Activated CD8-positive, alpha-beta memory T cell treated with anti-CD3 and anti-CD28 coated beads for 24 hours (primary cell): ENCODE measurements around the gene FHL2.

ENCODE experiments used
- DNase-seq: peaks from one replicate; pipeline ENCODE4 v3.0.0-alpha.2; 2020

FHL2 gene

DNA sequence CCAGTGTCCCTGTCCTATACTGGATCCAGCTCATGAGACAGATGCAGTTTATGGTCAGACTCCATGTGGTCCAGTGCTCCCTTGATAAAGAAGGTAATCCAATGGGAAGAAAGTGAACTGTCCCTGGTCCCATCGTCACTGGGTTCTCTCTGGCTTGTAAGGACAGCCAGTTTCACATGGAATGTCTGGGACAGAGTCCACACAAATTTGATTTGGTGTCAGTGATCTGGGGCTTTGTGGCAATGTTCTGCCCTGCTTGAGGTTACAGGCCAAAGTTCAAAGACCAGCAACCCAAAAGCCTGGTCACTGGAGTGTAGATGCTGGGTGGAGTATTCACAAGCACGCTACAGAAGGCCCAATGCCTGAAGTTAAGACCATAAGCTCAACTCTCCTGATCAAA, 22.2 kb upstream of the FHL2 start:
- no peak for DNase-seq

DNA sequence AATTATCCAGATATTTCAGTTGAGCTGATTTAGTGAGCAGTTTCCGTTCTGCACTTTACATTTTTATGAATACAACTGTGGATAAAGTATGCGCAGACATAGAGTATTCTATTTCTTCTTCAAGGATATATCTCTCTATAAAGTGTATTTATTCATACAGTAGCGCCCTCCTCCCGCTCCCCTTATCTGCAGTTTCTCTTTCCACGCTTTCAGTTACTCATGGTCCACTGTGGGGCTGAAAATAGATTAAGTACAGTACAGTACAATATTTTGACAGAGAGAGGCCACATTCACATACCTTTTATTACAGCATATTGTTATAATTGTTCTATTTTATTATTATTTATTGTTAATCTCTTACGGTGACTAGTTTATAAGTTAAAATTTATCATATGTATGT, 19.7 kb upstream of the FHL2 start:
- DNase-seq: no peak

- no peak for DNase-seq
Measured at GRCh38 chr2:105417857-105418436, 19.1 kb upstream of the FHL2 start.

- DNase-seq: no peak
Measured at GRCh38 chr2:105416156-105416555, 17.3 kb upstream of the FHL2 start.

DNA sequence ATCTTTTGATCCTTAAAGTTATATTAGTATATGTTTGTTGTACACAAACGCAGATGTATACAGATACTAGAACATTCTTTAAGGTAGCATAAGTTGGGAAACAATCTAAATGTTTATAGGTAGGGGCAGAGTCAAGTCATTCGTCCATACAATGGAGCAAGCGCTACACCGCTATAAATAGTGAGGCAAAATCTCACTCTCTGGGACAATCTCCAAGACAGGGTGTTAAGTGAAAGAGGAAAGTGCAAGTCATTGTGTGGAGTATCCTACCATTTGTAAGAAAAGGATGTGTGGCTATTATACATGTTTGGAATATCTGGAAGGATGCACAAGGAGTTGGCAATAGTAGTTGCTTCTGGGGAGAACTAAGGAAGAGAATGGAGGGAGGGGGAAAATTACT, 16.2 kb upstream of the FHL2 start:
- DNase-seq: no peak

DNA sequence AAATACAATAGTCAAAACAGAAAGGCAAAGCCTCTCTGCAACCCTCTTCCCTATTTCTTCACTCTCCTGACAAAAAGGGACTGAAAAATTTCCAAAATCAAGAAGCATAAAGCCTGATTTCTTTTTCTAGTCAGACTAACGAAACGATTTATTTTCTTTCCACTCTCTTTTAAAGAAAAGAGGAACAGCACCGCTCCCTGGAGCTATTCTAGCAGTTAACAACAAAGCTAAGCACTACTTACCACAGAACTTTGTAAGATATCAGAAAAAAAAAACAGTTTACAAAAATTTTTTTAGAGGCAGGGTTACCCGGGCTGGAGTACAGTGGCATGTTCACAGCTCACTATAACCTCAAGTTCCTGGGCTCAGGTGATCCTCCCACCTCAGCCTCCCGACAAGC, 14.4 kb upstream of the FHL2 start:
- DNase-seq: no peak

- no peak for DNase-seq
Measured at GRCh38 chr2:105412584-105412983, 13.7 kb upstream of the FHL2 start.

DNA sequence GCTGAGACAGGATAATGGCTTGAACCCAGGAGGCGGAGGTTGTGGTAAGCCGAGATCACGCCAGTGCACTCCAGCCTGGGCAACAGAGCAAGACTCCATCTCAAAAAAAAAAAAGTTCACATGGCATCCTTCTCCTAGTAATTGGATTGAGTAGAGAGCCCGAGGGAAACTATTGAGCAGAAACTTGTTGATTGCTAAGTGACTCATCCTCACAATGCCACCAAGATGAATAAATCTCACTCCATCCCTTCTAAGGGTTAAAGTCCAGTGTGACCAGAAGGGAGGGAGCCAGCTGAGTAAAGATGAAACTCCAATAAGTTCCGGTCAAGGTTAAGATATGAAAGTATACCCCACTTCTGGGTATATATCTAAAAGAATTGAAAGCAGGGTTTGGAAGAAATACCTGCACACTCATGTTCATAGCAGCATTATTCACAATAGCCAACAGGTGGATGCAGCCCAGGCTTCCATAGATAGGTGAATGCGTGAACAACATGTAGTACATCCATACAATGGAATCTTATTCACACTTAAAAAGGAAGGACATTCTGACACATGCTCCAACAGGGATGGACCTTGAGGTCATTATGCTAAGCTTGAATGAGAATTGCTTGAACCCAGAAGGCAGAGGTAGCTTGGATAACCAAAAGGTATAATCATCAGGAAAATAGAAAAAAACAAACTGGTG, 13.0 kb upstream of the FHL2 start:
- DNase-seq: no peak

GRCh38 chr2:105410554-105410953, 11.7 kb upstream of the FHL2 start:
- DNase-seq: no peak

DNA sequence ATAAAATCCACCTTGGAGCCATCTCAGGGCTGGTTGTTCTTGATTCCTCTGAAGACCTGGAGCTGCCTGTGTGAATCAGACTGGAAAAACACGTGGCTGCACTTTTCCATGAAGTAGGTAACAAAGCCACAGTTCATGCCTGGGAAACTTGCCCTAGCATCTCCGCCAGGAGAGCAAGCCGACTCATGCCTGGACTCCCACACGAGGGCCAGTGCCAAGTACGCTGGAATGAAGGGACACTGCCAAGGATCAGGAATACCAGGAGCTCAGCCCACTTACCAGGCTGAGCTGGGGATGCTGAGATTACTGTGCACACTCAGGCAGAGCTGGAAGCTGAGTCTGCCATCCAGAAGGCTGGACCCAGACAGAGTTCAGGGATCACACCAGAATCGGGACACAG, 10.9 kb upstream of the FHL2 start:
- DNase-seq: no peak

DNA sequence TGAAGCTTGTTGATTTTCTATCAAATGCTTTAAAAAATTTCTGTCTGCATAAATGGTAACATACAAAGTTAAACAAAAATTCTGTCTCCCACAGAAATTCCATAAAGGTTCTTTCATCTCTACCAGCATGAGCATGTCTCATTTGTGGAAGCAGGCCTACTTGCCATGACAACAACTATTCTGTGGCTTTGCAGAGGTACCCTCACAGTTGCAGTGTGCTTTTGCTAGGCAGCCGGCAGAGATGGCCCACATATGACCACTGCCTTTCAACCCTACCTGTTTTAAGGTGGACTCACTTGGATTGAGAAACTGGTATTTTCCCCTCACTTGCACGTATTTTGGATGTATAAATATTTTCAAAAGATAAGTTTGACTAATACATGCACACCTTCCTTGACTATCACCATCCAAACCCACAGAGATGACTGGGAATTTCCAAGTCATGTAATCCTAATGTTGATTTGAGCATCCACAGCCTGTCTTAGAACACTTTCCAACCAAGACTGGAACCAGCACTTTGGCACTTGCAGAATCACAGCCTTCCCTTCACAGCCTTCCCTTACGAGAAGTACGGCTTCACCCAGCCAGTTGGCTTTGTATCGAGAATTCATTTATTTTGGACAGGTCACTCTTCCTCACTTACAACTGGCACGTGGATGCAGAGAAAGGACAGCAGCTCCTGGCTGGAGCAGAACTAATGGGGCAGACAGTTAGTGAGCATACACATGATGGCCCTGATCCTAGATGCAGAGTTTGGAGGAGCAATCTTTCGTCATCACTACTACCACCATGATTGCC, 9.3 kb upstream of the FHL2 start:
- DNase-seq: no peak

DNA sequence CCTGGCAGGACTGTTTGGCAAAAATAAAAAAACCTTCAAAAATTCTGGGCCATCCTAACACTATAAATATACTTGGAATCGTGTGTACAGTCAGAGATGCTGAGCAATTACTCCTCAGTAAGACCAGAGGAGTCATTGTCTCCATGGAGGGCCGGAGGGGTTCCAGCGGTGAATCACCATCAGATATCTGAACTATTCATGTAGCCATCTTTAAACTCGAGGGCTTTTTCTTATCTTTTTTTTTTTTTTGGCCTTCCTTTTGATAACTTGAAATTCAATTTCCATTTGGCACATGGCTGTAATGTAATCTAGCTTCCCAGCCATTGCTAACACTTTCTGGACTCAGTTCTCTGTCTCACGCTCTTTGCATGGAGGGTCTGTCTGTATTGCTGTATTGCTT, 7.4 kb upstream of the FHL2 start:
- DNase-seq: no peak

GRCh38 chr2:105405291-105405690, 6.4 kb upstream of the FHL2 start:
- DNase-seq: no peak

DNA sequence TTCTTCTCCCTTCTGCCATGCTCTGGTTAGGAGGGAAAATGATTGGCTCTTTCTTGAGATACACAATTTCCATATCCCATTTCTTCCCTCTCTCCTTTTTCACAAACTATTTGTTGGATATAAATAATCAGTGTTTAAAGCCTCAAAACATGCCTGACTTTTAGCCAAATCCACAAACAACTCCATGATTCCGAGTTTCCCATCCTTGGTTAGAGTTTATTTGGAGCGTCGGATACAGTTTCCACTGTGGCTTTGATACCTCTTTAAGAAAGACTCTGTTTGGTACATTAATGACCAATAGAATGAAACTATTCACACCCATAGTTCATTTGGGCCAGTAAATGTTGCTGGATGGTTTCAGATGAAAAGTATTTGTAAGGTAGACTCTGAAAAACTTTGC, 5.9 kb upstream of the FHL2 start:
- DNase-seq: no peak

DNA sequence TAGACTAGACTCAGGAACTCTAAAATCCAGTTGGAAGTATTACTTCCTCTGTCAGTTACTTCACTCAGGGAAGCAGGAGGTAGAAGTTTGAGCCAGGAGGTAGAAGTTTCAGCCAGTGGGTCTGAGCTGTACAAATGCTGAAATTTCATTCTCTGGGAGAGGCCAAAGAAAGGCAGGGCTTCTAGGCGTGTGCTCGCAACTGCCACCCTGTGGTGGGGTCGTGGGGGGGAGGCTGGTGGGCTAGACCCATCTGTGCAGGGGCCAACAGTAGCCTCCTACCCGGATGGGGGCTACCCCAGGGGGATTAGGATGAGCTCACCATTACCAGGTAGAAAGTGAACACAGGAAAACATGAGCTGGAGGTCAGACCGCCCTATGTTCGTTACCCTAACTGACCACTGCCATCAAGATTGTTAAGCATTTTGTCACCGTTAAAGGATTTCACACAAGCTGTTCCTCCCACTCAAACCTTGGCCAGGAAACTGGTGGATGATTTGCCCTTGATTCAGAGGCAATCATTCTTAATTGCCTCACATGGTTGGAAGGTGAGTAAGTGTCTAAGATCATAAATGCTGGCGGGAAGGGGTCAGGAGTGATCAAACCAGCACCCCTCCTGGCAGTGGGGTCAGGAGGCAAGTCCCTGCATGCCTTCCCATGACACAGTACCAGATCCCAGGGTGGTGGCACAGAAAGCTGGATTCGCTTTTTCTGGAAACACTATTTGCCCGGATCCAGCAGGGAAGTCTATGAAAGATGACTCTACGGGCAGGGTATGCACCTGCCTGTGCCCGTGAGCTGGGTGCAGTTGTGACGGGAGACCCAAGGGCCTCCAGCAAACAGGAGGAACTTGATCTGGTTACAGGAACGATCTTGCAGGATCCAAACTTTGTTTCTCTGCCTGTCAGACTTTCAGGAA, 5.2 kb upstream of the FHL2 start:
- no peak for DNase-seq

- DNase-seq: no peak
Measured at GRCh38 chr2:105403241-105403782, 4.5 kb upstream of the FHL2 start.

GRCh38 chr2:105402809-105403208, 4.0 kb upstream of the FHL2 start:
- no peak for DNase-seq

DNA sequence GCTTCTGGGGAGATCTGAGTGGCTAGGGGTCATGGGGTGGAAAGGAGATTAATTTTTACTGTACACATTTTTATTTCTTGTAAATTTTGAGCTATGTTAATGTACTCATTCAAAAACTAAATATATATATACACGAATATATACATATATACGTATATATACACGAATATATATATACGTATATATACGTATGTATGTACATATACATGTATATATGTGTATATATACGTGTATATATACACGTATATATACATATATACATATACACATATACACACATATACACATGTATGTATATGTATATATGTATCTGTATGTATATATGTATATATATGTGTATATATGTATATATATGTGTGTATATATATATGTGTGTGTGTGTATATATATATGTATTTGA, 3.0 kb upstream of the FHL2 start:
- DNase-seq: no peak

DNA sequence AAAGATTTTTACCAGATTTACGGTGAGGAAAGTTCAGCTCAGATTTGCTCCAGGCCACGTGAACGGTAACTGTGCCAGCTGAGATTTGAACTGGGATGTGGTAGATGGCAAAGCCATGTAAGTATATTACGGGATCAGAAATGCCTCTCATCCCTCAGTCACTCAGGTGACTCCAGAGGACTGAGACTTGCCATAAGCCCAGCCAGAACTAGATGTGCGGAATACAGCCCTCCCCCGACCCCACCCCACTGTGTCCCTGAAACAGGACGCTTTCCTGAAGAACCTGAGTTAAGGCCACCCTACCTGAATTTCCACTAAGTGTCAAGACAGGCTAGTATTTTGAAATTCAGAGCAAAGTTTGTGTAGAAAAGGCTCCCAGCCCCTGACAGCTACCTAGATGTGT, 1.3 kb upstream of the FHL2 start:
- DNase-seq: no peak

DNA sequence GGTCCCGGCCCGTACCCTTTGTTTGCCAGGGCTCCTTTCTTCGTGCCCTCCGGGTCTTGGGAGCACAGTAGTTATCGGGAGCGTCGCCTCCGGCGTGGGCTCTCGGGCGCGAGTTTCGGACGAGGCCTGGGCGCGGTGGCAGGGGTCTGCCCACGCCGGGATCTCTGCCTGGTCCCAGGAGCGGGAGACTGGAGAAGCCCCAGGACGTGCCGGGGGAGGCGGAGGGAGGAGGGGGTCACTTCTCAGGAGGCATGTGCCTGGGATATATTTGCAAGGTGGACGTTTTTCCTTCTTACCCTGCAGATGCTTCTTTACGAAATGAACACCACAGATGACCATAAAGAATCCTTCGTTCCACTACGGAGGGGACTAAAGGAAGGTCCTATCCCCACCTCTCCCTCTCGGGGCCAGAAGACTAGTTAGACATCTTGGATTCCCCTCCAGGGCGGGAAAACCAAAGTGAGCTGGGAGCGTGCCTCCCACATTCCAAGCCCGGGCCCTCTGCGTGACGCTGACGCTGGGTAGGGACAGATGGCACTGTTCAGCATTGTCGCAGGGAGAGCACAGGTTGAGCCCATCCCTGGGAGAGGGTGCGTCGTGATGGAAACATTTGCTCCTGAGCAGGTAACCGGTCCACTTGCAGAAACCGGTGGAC, 483 bp upstream of the FHL2 start:
- DNase-seq: no peak

DNA sequence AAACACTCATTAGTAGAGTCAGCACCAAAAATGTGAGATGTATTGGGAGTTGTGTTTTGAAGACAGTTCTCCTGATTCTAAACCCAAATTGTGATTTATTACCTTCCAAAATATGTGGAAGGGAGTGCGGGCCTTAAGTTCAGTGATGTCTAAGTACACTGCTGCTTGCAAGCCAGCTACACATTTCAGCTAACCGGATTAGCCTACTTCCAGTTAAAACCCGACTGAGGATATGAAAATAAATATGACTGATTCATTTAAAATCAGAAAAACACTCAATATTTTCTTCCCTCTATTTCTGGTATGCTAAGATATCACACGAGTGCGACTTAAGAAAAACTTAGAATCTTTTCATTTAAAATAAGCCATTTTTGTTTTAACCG, 907 bp downstream of the FHL2 start:
- DNase-seq: no peak

DNA sequence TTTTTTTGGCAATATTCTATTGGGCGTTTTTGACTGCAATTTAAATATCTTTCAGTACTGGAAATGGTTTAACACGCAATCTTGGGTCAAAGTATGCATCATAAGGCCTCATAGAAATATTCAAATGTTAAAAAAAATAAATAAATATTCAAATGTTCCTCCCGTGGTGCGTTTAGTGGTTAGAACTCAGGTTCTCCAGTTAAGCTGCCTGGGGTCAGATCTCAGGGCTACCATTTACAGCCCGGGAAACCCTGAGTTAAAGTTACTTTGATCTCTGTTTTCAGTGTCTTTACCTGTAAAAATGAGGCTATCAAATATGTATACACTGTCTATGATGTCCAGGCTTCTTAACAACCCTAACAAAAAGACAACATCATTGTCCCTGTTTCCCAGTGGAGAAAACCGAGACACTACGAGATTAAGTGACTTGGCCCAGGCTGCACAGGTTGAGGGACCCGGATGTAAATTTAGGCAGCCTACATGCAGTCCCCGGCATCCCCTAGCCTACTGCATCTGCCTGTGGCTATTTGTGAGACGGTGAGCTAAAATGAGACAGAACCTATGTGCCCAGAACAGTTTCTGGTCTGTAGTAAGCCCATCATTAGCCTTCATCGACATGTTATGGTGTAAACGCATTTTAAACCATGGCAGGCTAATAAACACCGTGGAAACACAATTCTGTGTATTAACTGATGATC, 1.7 kb downstream of the FHL2 start:
- DNase-seq: no peak
